OCI-LY3 (cell line): ENCODE results near the gene RAB19.

Source experiments
- H2AFZ ChIP-seq: fragments of 200-600, 300-600 bp; shearing (Covaris generic); 2 replicates; pipeline ENCODE4 v1.6.0; 2014; ENCODE audit warnings: antibody characterized with exemption, low read depth, low read length
- H3K27ac ChIP-seq: fragments of 200-600, 300-600 bp; sonication (generic); 2 replicates; pipeline ENCODE4 v1.5.1; 2014; ENCODE audit warnings: mild to moderate bottlenecking, low read length, moderate library complexity, mixed read lengths
- H3K27me3 ChIP-seq: fragments of 200-600, 300-600 bp; sonication (generic); 2 replicates; pipeline ENCODE4 v1.6.1; 2014; ENCODE audit warnings: low read depth, low read length, mixed read lengths
- H3K36me3 ChIP-seq: fragments of 200-600, 300-600 bp; sonication (generic); replicated peaks from 2 replicates; pipeline ENCODE3; 2014; ENCODE audit warnings: low read depth, low read length, mixed read lengths
- H3K4me1 ChIP-seq: fragments of 300-600, 200-600 bp; sonication (generic); 2 replicates; pipeline ENCODE4 v1.6.1; 2014; ENCODE audit warnings: low read length, mixed read lengths
- H3K4me2 ChIP-seq: fragments of 200-600, 300-600 bp; sonication (generic); 2 replicates; pipeline ENCODE4 v1.6.1; 2014; ENCODE audit warnings: low read length, mixed read lengths
- H3K4me3 ChIP-seq: fragments of 300-600, 200-600 bp; sonication (generic); 2 replicates; pipeline ENCODE4 v1.5.1; 2014; ENCODE audit warnings: antibody characterized with exemption, mild to moderate bottlenecking, low read length, moderate library complexity
- H3K79me2 ChIP-seq: fragments of 300-600, 200-600 bp; shearing (Covaris generic); 2 replicates; pipeline ENCODE4 v1.6.1; 2014; ENCODE audit warnings: mild to moderate bottlenecking, low read length, mixed read lengths
- H3K9ac ChIP-seq: fragments of 300-600, 200-600 bp; shearing (Covaris generic); 2 replicates; pipeline ENCODE4 v1.6.0; 2014; ENCODE audit warnings: mild to moderate bottlenecking, low read length, moderate library complexity
- H3K9me3 ChIP-seq: fragments of 200-600, 300-600 bp; shearing (Covaris generic); 2 replicates; pipeline ENCODE4 v1.6.1; 2014; ENCODE audit warnings: low read length, mixed read lengths; ENCODE audit not compliant: insufficient read depth
- H4K20me1 ChIP-seq: fragments of 200-600, 300-600 bp; sonication (generic); 2 replicates; pipeline ENCODE4 v1.6.1; 2016; ENCODE audit warnings: low read length, mixed read lengths; ENCODE audit not compliant: insufficient read depth
- CTCF ChIP-seq: fragments of 200-600, 300-600 bp; sonication (generic); IDR thresholded peaks from 2 replicates; pipeline ENCODE4 v1.5.1; 2014; ENCODE audit warnings: antibody characterized with exemption, low read length, low read depth
- EZH2phosphoT487 ChIP-seq: fragments of 200-600 bp; shearing (Covaris generic); IDR thresholded peaks from 2 replicates; pipeline ENCODE4 v1.6.1; 2018; ENCODE audit warnings: antibody characterized with exemption, mixed run types, low read depth

RAB19 gene

GRCh38 chr7:140423501-140423900, 19.6 kb downstream of the RAB19 start:
- Histone ChIP-seq H4K20me1 (no peaks in the 10 kb centered on the region), H3K27me3 (peaks cover 5% of the 10 kb centered on the region; the same call in 1 of the 2 replicates)

GRCh38 chr7:140425718-140426117, 21.9 kb downstream of the RAB19 start:
- H3K27me3 ChIP-seq: peaks cover 10% of the 10 kb centered on the region; the same call in 1 of the 2 replicates
- no peak overlapping the region for H3K4me2 ChIP-seq
- no peaks in the 10 kb centered on the region for H3K36me3 ChIP-seq
- H2AFZ ChIP-seq: no peak overlapping the region
- H3K9ac ChIP-seq: no peak overlapping the region
- H3K4me1 ChIP-seq: no peaks in the 10 kb centered on the region
- no peak overlapping the region for H3K4me3 ChIP-seq
- H3K27ac ChIP-seq: no peak overlapping the region
- H4K20me1 ChIP-seq: no peaks in the 10 kb centered on the region
- no peak for TF ChIP-seq CTCF
- no peaks in the 10 kb centered on the region for H3K79me2 ChIP-seq
- H3K9me3 ChIP-seq: no peaks in the 10 kb centered on the region

More at GRCh38 chr7:140423501-140423900, 19.6 kb downstream of the RAB19 start:
- no peak overlapping the region for H3K9ac ChIP-seq
- no peaks in the 10 kb centered on the region for H3K4me1 ChIP-seq
- no peaks in the 10 kb centered on the region for H3K36me3 ChIP-seq
- no peaks in the 10 kb centered on the region for H3K9me3 ChIP-seq
- H2AFZ ChIP-seq: no peak overlapping the region
- H3K27ac ChIP-seq: no peak overlapping the region
- no peak for TF ChIP-seq CTCF
- TF ChIP-seq EZH2phosphoT487: no peak
- no peak overlapping the region for H3K4me2 ChIP-seq
- H3K4me3 ChIP-seq: no peak overlapping the region
- H3K79me2 ChIP-seq: no peaks in the 10 kb centered on the region

GRCh38 chr7:140426130-140426529, 22.3 kb downstream of the RAB19 start:
- no peak overlapping the region for H2AFZ ChIP-seq
- peaks cover 10% of the 10 kb centered on the region; the same call in 1 of the 2 replicates for H3K27me3 ChIP-seq
- no peaks in the 10 kb centered on the region for H3K9me3 ChIP-seq
- H3K27ac ChIP-seq: no peak overlapping the region
- H3K4me2 ChIP-seq: no peak overlapping the region
- no peak overlapping the region for H3K9ac ChIP-seq
- H3K4me1 ChIP-seq: no peaks in the 10 kb centered on the region
- H3K4me3 ChIP-seq: no peak overlapping the region
- H3K36me3 ChIP-seq: no peaks in the 10 kb centered on the region
- no peaks in the 10 kb centered on the region for H4K20me1 ChIP-seq
- no peaks in the 10 kb centered on the region for H3K79me2 ChIP-seq
- TF ChIP-seq EZH2phosphoT487 (no peak), CTCF (no peak)

GRCh38 chr7:140433396-140433795, 29.5 kb downstream of the RAB19 start:
- Histone ChIP-seq H3K79me2 (no peaks in the 10 kb centered on the region), H3K4me2 (no peak overlapping the region), H3K36me3 (no peaks in the 10 kb centered on the region), H3K4me1 (no peaks in the 10 kb centered on the region), H3K9me3 (no peaks in the 10 kb centered on the region), H3K9ac (no peak overlapping the region), H3K4me3 (no peak overlapping the region), H2AFZ (no peak overlapping the region), H4K20me1 (no peaks in the 10 kb centered on the region), H3K27me3 (0 out of 2 replicates have a peak, but pooled peaks cover 5% of the 10 kb centered on the region), H3K27ac (no peak overlapping the region)
- TF ChIP-seq CTCF (no peak), EZH2phosphoT487 (no peak)
